HEK293 (cell line): ENCODE results near the gene CACNA1G.
A peak's percentile ranks its signal among the peaks of the same experiment; 100 is the strongest.

ENCODE experiments used
- CTCF ChIA-PET: fragments of 350-600 bp; formaldehyde crosslinking; extraction: SDS; loops from one replicate; lab custom pipeline; 2021; ENCODE audit warnings: antibody characterized with exemption; lab: Yijun Ruan, JAX
- POLR2A ChIA-PET: fragments of 300-600 bp; formaldehyde crosslinking; extraction: SDS; loops from one replicate; lab custom pipeline; 2020; ENCODE audit warnings: antibody characterized with exemption, inconsistent platforms; lab: Yijun Ruan, JAX
- H3K27ac ChIP-seq: fragments of 200-500 bp; sonication (Bioruptor generic); 2 replicates; pipeline ENCODE4 v1.5.1; 2014; ENCODE audit warnings: low read depth, low read length, control low read depth, inconsistent platforms; ENCODE audit errors: extremely low read depth
- H3K36me3 ChIP-seq, 2 experiments: fragments of 200-500 bp in 1 of 2; sonication (Bioruptor generic) in 1 of 2; 1 replicate in 1 of 2; 2 replicates in 1 of 2; pipeline ENCODE4 v1.5.1; 2014 to 2017; ENCODE audit warnings: inconsistent platforms in 2 of 2, low read length in 2 of 2; ENCODE audit not compliant: control insufficient read depth in 2 of 2, insufficient read depth in 1 of 2
- H3K4me1 ChIP-seq: fragments of 200-500 bp; sonication (Bioruptor generic); 2 replicates; pipeline ENCODE4 v1.5.1; 2014; ENCODE audit warnings: mild to moderate bottlenecking, low read length, inconsistent platforms; ENCODE audit not compliant: control insufficient read depth, insufficient read depth
- H3K4me3 ChIP-seq: 2 replicates; pipeline ENCODE4 v1.5.1; 2011; ENCODE audit warnings: low read depth, mild to moderate bottlenecking, control low read depth, low read length, moderate library complexity
- H3K9me3 ChIP-seq: fragments of 200-500 bp; sonication (Bioruptor generic); 2 replicates; pipeline ENCODE4 v1.5.1; 2014; ENCODE audit warnings: low read depth, low read length, inconsistent platforms; ENCODE audit not compliant: control insufficient read depth, insufficient read depth
- MYNN ChIP-seq: fragments of 450-650 bp; formaldehyde crosslinking; IDR thresholded peaks from 2 replicates; pipeline ENCODE4 v1.5.1; 2016; ENCODE audit warnings: missing biosample characterization, missing genetic modification characterization, borderline replicate concordance
- ZBTB17 ChIP-seq: fragments of 450-650 bp; formaldehyde crosslinking; IDR thresholded peaks from 2 replicates; pipeline ENCODE4 v1.5.1; 2016; ENCODE audit warnings: missing biosample characterization, missing genetic modification characterization
- ZFHX2 ChIP-seq: fragments of 450-650 bp; formaldehyde crosslinking; conservative IDR thresholded peaks from 2 replicates; pipeline ENCODE4 v1.5.1; 2016; ENCODE audit warnings: missing biosample characterization, missing genetic modification characterization
- ZNF175 ChIP-seq: fragments of 450-650 bp; formaldehyde crosslinking; IDR thresholded peaks from 2 replicates; pipeline ENCODE4 v1.5.1; 2016; ENCODE audit warnings: missing biosample characterization, missing genetic modification characterization
- ZNF350 ChIP-seq: fragments of 450-650 bp; formaldehyde crosslinking; IDR thresholded peaks from 2 replicates; pipeline ENCODE4 v1.5.0; 2017; ENCODE audit warnings: missing biosample characterization, mild to moderate bottlenecking, missing genetic modification characterization
- ZNF426 ChIP-seq: fragments of 450-650 bp; formaldehyde crosslinking; IDR thresholded peaks from 2 replicates; pipeline ENCODE4 v1.5.1; 2017; ENCODE audit warnings: missing biosample characterization, missing genetic modification characterization, mild to moderate bottlenecking, inconsistent platforms, moderate library complexity
- ZNF449 ChIP-seq: fragments of 450-650 bp; formaldehyde crosslinking; IDR thresholded peaks from 2 replicates; pipeline ENCODE4 v1.5.1; 2017; ENCODE audit warnings: missing biosample characterization, mild to moderate bottlenecking, missing genetic modification characterization, moderate library complexity
- ZNF548 ChIP-seq: fragments of 450-650 bp; formaldehyde crosslinking; IDR thresholded peaks from 2 replicates; pipeline ENCODE4 v1.5.1; 2016; ENCODE audit warnings: missing biosample characterization, missing genetic modification characterization
- ZNF791 ChIP-seq: fragments of 450-650 bp; formaldehyde crosslinking; IDR thresholded peaks from 2 replicates; pipeline ENCODE4 v1.5.1; 2016; ENCODE audit warnings: missing biosample characterization, missing genetic modification characterization
- ZSCAN16 ChIP-seq: fragments of 450-650 bp; formaldehyde crosslinking; IDR thresholded peaks from 2 replicates; pipeline ENCODE4 v1.5.1; 2016; ENCODE audit warnings: missing biosample characterization, missing genetic modification characterization
- ZSCAN5A ChIP-seq: fragments of 450-650 bp; formaldehyde crosslinking; IDR thresholded peaks from 2 replicates; pipeline ENCODE4 v1.5.1; 2016; ENCODE audit warnings: missing biosample characterization, missing genetic modification characterization
- TF ChIP-seq, protein P1 (sequence below): fragments of 450-650 bp; formaldehyde crosslinking; IDR thresholded peaks from 2 replicates; pipeline ENCODE4 v1.5.1; 2016; ENCODE audit warnings: missing biosample characterization, missing genetic modification characterization
- TF ChIP-seq, protein P2 (sequence below): fragments of 450-650 bp; formaldehyde crosslinking; IDR thresholded peaks from 2 replicates; pipeline ENCODE4 v1.5.1; 2016; ENCODE audit warnings: missing biosample characterization, missing genetic modification characterization

Gene CACNA1G

GRCh38 chr17:50534222-50534978 lies 26.1 kb upstream of the CACNA1G start (continued):
- TF ChIP-seq ZNF449 = peak; percentile 22; the same call in 1 of the 2 replicates

- no peaks in the 10 kb centered on the region for H3K9me3 ChIP-seq
- H3K4me3 ChIP-seq = no peak overlapping the region
- TF ChIP-seq, protein P1, sequence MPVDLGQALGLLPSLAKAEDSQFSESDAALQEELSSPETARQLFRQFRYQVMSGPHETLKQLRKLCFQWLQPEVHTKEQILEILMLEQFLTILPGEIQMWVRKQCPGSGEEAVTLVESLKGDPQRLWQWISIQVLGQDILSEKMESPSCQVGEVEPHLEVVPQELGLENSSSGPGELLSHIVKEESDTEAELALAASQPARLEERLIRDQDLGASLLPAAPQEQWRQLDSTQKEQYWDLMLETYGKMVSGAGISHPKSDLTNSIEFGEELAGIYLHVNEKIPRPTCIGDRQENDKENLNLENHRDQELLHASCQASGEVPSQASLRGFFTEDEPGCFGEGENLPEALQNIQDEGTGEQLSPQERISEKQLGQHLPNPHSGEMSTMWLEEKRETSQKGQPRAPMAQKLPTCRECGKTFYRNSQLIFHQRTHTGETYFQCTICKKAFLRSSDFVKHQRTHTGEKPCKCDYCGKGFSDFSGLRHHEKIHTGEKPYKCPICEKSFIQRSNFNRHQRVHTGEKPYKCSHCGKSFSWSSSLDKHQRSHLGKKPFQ = no peak
- TF ChIP-seq ZNF791 (tag by site-specific recombination) = no peak
- TF ChIP-seq ZNF350 = no peak
- TF ChIP-seq ZNF175 (tag by site-specific recombination) = no peak
- TF ChIP-seq, protein P2, sequence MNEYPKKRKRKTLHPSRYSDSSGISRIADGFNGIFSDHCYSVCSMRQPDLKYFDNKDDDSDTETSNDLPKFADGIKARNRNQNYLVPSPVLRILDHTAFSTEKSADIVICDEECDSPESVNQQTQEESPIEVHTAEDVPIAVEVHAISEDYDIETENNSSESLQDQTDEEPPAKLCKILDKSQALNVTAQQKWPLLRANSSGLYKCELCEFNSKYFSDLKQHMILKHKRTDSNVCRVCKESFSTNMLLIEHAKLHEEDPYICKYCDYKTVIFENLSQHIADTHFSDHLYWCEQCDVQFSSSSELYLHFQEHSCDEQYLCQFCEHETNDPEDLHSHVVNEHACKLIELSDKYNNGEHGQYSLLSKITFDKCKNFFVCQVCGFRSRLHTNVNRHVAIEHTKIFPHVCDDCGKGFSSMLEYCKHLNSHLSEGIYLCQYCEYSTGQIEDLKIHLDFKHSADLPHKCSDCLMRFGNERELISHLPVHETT (tag by site-specific recombination) = no peak
- TF ChIP-seq ZSCAN5A = no peak
- TF ChIP-seq ZNF548 = no peak
- TF ChIP-seq MYNN = no peak
- no peak for TF ChIP-seq ZSCAN16 (tag by site-specific recombination)
- TF ChIP-seq, all 188 proteins: peak for 0
- ChIA-PET CTCF (interaction anchor here (0.5 to 1.1 kb wide), 3 partner anchors 16 to 151 kb away, joined by 3 to 4 read pairs (median 3); no protein-coding TSS in a partner anchor), POLR2A (no interaction called here)
- Histone ChIP-seq H3K4me1 (peaks cover 19% of the 10 kb centered on the region), H3K36me3 (no peaks in the 10 kb centered on the region), H3K27ac (no peak overlapping the region)
Observed at GRCh38 chr17:50534979-50535326, 25.6 kb upstream of the CACNA1G start.

GRCh38 chr17:50535407-50535806 lies 25.1 kb upstream of the CACNA1G start:
- H3K4me3 ChIP-seq = no peak overlapping the region
- CTCF ChIA-PET = interaction anchor here (1.1 kb wide), 1 partner anchor 15 kb away, joined by 4 read pairs; no protein-coding TSS in a partner anchor
- no peaks in the 10 kb centered on the region for H3K9me3 ChIP-seq
- H3K27ac ChIP-seq = no peak overlapping the region
- H3K36me3 ChIP-seq = no peaks in the 10 kb centered on the region
- peaks cover 19% of the 10 kb centered on the region for H3K4me1 ChIP-seq
- POLR2A ChIA-PET = no interaction called here
- peak; percentile 79 for TF ChIP-seq ZFHX2 (tag by site-specific recombination)
- no peak for TF ChIP-seq ZNF426
- 0 out of 2 replicates have a peak, but pooled peaks have one; percentile 18 for TF ChIP-seq ZBTB17 (tag by site-specific recombination)
